Measurements from ENCODE around the gene GCDH.
"Not testable (repeated sequence)": the region's sequence is repeated elsewhere in the genome, so short reads cannot be mapped to it uniquely, and the experiment has no call there.

Gene GCDH

GRCh38 chr19:12890787-12891552 lies at the start of gene GCDH:
TSS of gene GCDH (plus strand) at chr19:12891160. CDS start at chr19:12891305, 145 bp downstream.
- DNase-seq (ENCODE audit: low read depth): peak; percentile 97
- H3K4me3 ChIP-seq (ENCODE audit: low read length): peak within 1 kb of the TSS; percentile 91
- TF ChIP-seq, protein P1, sequence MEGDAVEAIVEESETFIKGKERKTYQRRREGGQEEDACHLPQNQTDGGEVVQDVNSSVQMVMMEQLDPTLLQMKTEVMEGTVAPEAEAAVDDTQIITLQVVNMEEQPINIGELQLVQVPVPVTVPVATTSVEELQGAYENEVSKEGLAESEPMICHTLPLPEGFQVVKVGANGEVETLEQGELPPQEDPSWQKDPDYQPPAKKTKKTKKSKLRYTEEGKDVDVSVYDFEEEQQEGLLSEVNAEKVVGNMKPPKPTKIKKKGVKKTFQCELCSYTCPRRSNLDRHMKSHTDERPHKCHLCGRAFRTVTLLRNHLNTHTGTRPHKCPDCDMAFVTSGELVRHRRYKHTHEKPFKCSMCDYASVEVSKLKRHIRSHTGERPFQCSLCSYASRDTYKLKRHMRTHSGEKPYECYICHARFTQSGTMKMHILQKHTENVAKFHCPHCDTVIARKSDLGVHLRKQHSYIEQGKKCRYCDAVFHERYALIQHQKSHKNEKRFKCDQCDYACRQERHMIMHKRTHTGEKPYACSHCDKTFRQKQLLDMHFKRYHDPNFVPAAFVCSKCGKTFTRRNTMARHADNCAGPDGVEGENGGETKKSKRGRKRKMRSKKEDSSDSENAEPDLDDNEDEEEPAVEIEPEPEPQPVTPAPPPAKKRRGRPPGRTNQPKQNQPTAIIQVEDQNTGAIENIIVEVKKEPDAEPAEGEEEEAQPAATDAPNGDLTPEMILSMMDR (conservative IDR thresholded peaks at IDR 0.05; ENCODE audit: low read depth, low read length): no peak

GRCh38 chr19:12842511-12842910 lies 48.4 kb upstream of the GCDH start:
- no peak for DNase-seq (ENCODE audit: low read depth)
- TF ChIP-seq, protein P1 (conservative IDR thresholded peaks at IDR 0.05; ENCODE audit: low read depth, low read length): no peak
- H3K4me3 ChIP-seq (ENCODE audit: low read length): no peak overlapping the region

- TF ChIP-seq, protein P1 (conservative IDR thresholded peaks at IDR 0.05; ENCODE audit: low read depth, low read length): no peak
- no peak for DNase-seq (ENCODE audit: low read depth)
- H3K4me3 ChIP-seq (ENCODE audit: low read length): no peak overlapping the region
Observed at GRCh38 chr19:12843328-12843727, 47.6 kb upstream of the GCDH start.

DNA sequence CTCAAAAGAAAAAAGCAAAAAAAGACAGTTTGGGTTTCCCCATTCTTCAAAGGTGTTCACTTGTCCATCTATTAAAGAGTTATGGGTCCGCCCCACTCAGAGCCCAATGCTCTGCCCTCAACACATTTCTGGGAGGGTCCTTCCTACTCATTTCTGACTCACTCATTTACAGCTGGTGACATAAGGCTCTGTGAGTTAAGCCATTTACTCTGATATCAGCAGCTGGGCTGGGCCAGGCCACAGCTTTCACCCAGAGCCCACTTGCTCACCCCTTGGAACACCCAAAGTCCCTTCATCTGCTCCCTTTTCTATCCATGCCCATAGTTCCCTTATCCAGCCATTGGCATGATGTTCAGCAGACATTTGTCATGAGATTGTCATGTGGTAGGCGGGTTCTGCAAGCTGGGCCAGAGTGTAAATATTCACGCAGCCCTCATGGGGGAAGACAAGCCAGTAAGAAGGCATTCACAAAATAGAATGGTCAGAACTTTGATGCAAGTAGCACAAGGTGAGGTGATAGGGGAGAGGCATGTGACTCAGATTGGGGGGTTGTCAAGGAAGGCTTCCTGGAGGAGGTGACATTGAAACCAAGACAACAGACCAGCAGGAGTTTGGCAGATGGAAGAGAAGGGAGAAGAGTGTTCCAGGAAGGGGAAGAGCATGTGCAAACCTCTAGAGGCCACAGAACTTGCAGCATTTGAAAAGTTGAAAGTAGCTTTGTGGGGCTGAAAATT lies 46.8 kb upstream of the GCDH start:
- no peak overlapping the region for H3K4me3 ChIP-seq (ENCODE audit: low read length)
- TF ChIP-seq, protein P1 (conservative IDR thresholded peaks at IDR 0.05; ENCODE audit: low read depth, low read length): no peak
- DNase-seq (ENCODE audit: low read depth): no peak

DNA sequence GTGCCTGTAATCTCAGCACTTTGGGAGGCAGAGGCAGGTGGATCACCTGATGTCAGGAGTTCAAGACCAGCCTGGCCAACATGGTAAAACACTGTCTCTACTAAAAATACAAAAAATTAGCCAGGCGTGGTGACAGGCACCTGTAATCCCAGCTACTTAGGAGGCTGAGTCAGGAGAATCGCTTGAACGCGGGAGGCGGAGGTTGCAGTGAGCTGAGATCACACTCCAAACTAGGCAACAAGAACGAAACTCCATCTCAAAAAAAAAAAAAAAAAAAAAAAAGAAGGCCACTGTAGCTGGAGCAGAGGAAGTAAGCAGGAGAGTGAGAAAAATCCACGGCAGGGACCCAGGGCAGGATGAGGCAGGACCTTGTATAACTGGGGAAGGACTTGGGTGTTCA lies 44.3 kb upstream of the GCDH start:
- not testable (repeated sequence) for DNase-seq (ENCODE audit: low read depth); H3K4me3 ChIP-seq (ENCODE audit: low read length)

- peak overlapping the region; percentile 38 for H3K4me3 ChIP-seq (ENCODE audit: low read length)
- peak; percentile 62 for DNase-seq (ENCODE audit: low read depth)
- TF ChIP-seq, protein P1 (conservative IDR thresholded peaks at IDR 0.05; ENCODE audit: low read depth, low read length): peak; percentile 87
Observed at GRCh38 chr19:12847159-12848139, 43.5 kb upstream of the GCDH start.

DNA sequence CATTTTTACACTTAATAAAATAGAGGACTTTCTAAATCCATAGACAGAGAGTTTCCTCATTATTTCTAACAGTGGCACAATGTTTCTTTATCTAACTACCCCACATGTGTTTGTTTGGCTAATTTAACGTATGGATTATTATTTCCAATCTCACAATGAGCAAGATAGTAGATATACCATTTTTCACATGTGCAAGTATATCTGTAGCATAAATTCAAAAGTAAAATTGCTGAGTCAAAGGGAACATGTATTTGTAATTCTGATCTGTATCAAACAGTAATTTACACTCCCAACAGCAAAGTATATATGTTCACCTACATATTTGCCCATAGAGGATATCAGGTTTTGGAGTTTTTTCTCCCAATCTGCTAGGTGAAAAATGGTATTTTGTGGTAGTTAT lies 34.3 kb upstream of the GCDH start:
- DNase-seq (ENCODE audit: low read depth): no peak
- TF ChIP-seq, protein P1 (conservative IDR thresholded peaks at IDR 0.05; ENCODE audit: low read depth, low read length): no peak

More for the DNA sequence above, 34.3 kb upstream of the GCDH start:
- H3K4me3 ChIP-seq (ENCODE audit: low read length): no peak overlapping the region

Data from retinal pigment epithelial cell (primary cell).